ENCODE results near the gene FGF5. TPM values are rescaled to one million over a fixed set of nuclear protein-coding genes. Genes with fewer than 3 reads are reported as not detected.

The FGF5 gene
- total RNA-seq, 1 experiment from 2014 or later: not detected

DNA sequence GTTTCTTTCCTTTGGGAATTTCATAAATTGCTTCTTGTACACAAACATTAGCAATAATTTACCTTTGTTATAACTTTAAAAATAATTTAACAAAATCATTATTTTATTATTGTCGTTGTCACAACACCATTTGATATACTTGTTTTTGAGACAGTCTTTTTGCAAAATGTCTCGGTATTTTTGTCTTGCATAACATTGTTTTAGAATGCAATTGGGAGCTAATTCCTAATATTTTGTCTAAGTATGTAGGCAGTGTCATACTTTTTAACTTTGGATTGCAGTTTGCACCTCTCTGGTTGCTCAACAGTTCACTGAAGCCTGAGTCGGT lies 68.7 kb downstream of the FGF5 start:
- TF ChIP-seq EZH2phosphoT487 (IDR thresholded peaks at IDR 0.05; ENCODE audit: borderline replicate concordance): no peak
- TF ChIP-seq CEBPB (IDR thresholded peaks at IDR 0.05; ENCODE audit: low read depth): no peak
- TF ChIP-seq ZNF274 (IDR thresholded peaks at IDR 0.05; ENCODE audit: low read depth, low read length): no peak
- no peak for TF ChIP-seq JUND (IDR thresholded peaks at IDR 0.05)
- no peak for TF ChIP-seq SRF (IDR thresholded peaks at IDR 0.05; ENCODE audit: low read depth)
- TF ChIP-seq, protein P1, sequence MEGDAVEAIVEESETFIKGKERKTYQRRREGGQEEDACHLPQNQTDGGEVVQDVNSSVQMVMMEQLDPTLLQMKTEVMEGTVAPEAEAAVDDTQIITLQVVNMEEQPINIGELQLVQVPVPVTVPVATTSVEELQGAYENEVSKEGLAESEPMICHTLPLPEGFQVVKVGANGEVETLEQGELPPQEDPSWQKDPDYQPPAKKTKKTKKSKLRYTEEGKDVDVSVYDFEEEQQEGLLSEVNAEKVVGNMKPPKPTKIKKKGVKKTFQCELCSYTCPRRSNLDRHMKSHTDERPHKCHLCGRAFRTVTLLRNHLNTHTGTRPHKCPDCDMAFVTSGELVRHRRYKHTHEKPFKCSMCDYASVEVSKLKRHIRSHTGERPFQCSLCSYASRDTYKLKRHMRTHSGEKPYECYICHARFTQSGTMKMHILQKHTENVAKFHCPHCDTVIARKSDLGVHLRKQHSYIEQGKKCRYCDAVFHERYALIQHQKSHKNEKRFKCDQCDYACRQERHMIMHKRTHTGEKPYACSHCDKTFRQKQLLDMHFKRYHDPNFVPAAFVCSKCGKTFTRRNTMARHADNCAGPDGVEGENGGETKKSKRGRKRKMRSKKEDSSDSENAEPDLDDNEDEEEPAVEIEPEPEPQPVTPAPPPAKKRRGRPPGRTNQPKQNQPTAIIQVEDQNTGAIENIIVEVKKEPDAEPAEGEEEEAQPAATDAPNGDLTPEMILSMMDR (IDR thresholded peaks at IDR 0.05 in 2 of 3, conservative IDR thresholded peaks at IDR 0.05 in 1 of 3; ENCODE audit: borderline replicate concordance in 1 of 3, insufficient read depth in 1 of 3, low read depth in 2 of 3, low read length in 2 of 3): no peak
- no peak for TF ChIP-seq ELF1 (IDR thresholded peaks at IDR 0.05; ENCODE audit: borderline replicate concordance, low read depth)
- TF ChIP-seq TCF7L2 (IDR thresholded peaks at IDR 0.05; ENCODE audit: borderline replicate concordance, extremely low read depth, insufficient read depth, insufficient read length): no peak
- no peak for TF ChIP-seq FOSL1 (IDR thresholded peaks at IDR 0.05; ENCODE audit: low read depth)
- TF ChIP-seq, protein P2, sequence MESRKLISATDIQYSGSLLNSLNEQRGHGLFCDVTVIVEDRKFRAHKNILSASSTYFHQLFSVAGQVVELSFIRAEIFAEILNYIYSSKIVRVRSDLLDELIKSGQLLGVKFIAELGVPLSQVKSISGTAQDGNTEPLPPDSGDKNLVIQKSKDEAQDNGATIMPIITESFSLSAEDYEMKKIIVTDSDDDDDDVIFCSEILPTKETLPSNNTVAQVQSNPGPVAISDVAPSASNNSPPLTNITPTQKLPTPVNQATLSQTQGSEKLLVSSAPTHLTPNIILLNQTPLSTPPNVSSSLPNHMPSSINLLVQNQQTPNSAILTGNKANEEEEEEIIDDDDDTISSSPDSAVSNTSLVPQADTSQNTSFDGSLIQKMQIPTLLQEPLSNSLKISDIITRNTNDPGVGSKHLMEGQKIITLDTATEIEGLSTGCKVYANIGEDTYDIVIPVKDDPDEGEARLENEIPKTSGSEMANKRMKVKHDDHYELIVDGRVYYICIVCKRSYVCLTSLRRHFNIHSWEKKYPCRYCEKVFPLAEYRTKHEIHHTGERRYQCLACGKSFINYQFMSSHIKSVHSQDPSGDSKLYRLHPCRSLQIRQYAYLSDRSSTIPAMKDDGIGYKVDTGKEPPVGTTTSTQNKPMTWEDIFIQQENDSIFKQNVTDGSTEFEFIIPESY (IDR thresholded peaks at IDR 0.05; ENCODE audit: extremely low read depth, insufficient replicate concordance, low read length): no peak
- no peak for TF ChIP-seq RAD21 (IDR thresholded peaks at IDR 0.05; ENCODE audit: low read depth)
- DNase-seq (ENCODE audit: low read depth, low spot score): no peak
- H3K9me3 ChIP-seq (ENCODE audit: control insufficient read depth in 1 of 2, insufficient read depth in 1 of 2, low read depth in 1 of 2, low read length in 2 of 2): no peaks in the 10 kb centered on the region
- BruUV-seq (replicated peaks): no TSS peak
- H3K36me3 ChIP-seq (ENCODE audit: control insufficient read depth in 1 of 2, insufficient read depth in 2 of 2, low read length in 2 of 2): no peaks in the 10 kb centered on the region
- no peak for ATAC-seq
- no peak overlapping the region for H3K9ac ChIP-seq (ENCODE audit: low read length)
- H3K27ac ChIP-seq (ENCODE audit: low read depth, low read length): no peak overlapping the region
- RAD21 ChIA-PET (ENCODE audit: low non-redundant PET in 1 of 2, low total read pairs in 2 of 2, uncharacterized antibody in 2 of 2, unreplicated experiment in 2 of 2): interaction anchor here in 1 of 2 experiments (0.7 kb wide), 1 partner anchor 150 kb away, joined by 4 read pairs; no protein-coding TSS in a partner anchor
- peaks cover 0 to 14% of the 10 kb centered on the region in 2 experiments; a peak in 1 of 4 replicates for H3K4me1 ChIP-seq (ENCODE audit: control insufficient read depth in 1 of 2, insufficient read depth in 2 of 2, low read length in 2 of 2)
- H3K9me2 ChIP-seq (ENCODE audit: insufficient read depth): no peaks in the 10 kb centered on the region
- H2AFZ ChIP-seq (ENCODE audit: low read depth, low read length, poor library complexity, severe bottlenecking): peak overlapping the region; percentile 55
- H3K27me3 ChIP-seq (ENCODE audit: insufficient read depth, low read length): peaks cover 47% of the 10 kb centered on the region
- intact Hi-C loops (cut with micrococcal nuclease): no loop called here
- no peaks in the 10 kb centered on the region for H4K20me1 ChIP-seq (ENCODE audit: insufficient read depth)
- CTCF ChIA-PET: interaction anchor here (0.9 to 2.4 kb wide), 4 partner anchors 31 to 1382 kb away, joined by 3 to 25 read pairs (median 6); no protein-coding TSS in a partner anchor
- H3K4me2 ChIP-seq (ENCODE audit: low read length): peak overlapping the region; percentile 91
- peak overlapping the region; percentile 43 to 56 for H3K4me3 ChIP-seq (replicated peaks in 1 of 2; ENCODE audit: low read depth in 1 of 2, low read length in 2 of 2)
- POLR2A ChIA-PET: no interaction called here
- H3K79me2 ChIP-seq (ENCODE audit: insufficient read depth, low read length): no peaks in the 10 kb centered on the region
